ENCODE measurements around the gene PRKAG2. TPM values are rescaled to one million over a fixed set of nuclear protein-coding genes. Genes with fewer than 3 reads are reported as not detected.

The PRKAG2 gene
- total and polyA plus RNA-seq, 2 of the 8 experiments (the other 6 are each of a cell fraction or from before 2014, with no cell fraction given) = 7.5 to 18.1 TPM

DNA sequence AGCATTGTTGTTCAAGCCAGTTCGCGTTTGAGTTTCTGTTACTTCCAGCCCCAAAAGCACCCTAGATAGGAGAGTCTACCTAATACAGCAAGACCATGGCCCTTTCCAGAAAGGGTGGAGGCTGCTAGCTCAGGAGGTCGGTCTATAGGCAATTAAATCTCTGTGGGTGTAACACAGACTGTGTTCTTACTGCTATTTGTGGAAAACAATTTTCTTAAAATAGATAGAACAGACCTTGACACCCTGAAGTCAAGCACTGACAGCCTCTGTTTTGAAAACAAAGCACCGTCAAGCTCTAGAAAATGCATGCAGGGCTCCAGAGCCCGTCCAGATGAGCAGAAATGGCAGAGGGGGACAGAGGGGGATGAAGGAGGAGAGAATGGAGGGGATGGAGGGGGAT lies 156.6 kb downstream of the PRKAG2 start:
- no peak overlapping the region for H3K9ac ChIP-seq (replicated peaks in 1 of 4; ENCODE audit: extremely low read depth in 1 of 4, low read depth in 3 of 4, low read length in 3 of 4)
- no peak overlapping the region for H2AK5ac ChIP-seq (ENCODE audit: low read depth, low read length)
- no peak overlapping the region for H3K27ac ChIP-seq (ENCODE audit: low read depth, low read length)
- no peak overlapping the region for H3K18ac ChIP-seq (ENCODE audit: extremely low read depth, low read length)
- H3K79me2 ChIP-seq (ENCODE audit: control insufficient read depth in 1 of 2, insufficient read depth in 2 of 2, low read length in 2 of 2) = no peaks in the 10 kb centered on the region
- no peaks in the 10 kb centered on the region for H3K9me3 ChIP-seq (ENCODE audit: insufficient read depth in 2 of 2, low read depth in 1 of 2, low read length in 1 of 2)
- ChIA-PET POLR2A (ENCODE audit: partially characterized antibody) (interaction anchor here (1.3 kb wide), 1 partner anchor 34 kb away, joined by 3 read pairs; no protein-coding TSS in a partner anchor), CTCF (ENCODE audit: partially characterized antibody) (interaction anchor here (5.1 kb wide), 1 partner anchor 14 kb away, joined by 29 read pairs; no protein-coding TSS in a partner anchor)
- H4K5ac ChIP-seq (ENCODE audit: insufficient read length, low read depth, low read length) = no peak overlapping the region
- H4K8ac ChIP-seq (ENCODE audit: extremely low read depth, insufficient read depth, low read length) = no peak overlapping the region
- no peaks in the 10 kb centered on the region for H3K23me2 ChIP-seq (ENCODE audit: low read depth, low read length)
- H3K4me1 ChIP-seq (replicated peaks in 1 of 4; ENCODE audit: control insufficient read depth in 3 of 4, insufficient read depth in 4 of 4, low read length in 3 of 4) = no peaks in the 10 kb centered on the region; a peak in 1 of 7 replicates
- WGBS, 2 experiments (ENCODE audit: extremely low coverage in 1 of 2, insufficient coverage in 1 of 2, insufficient read length in 1 of 2, insufficient replicate concordance in 2 of 2, low coverage in 1 of 2, low lambda C conversion rate in 2 of 2, missing lambda C conversion rate in 1 of 2) = 88% methylated on average over 5 of the region's 5 CpGs; no CpG with 5 or more reads in 1 of the 2 experiments
- no peak overlapping the region for H2AFZ ChIP-seq (ENCODE audit: low read length)
- H3K4me3 ChIP-seq (ENCODE audit: extremely low read depth in 1 of 4, insufficient read depth in 2 of 4, low read depth in 3 of 4, low read length in 4 of 4) = no peak overlapping the region
- no peak overlapping the region for H3K4ac ChIP-seq (replicated peaks; ENCODE audit: insufficient read length, low read depth, low read length)
- no peak overlapping the region for H2BK12ac ChIP-seq (ENCODE audit: low read depth, low read length)
- H4K91ac ChIP-seq (replicated peaks; ENCODE audit: insufficient read length, low read length) = no peak overlapping the region
- no peaks in the 10 kb centered on the region for H3K36me3 ChIP-seq (ENCODE audit: control insufficient read depth in 2 of 4, insufficient read depth in 4 of 4, low read length in 3 of 4)
- no peak overlapping the region for H2BK5ac ChIP-seq (ENCODE audit: low read depth, low read length)
- no peak overlapping the region for H2BK15ac ChIP-seq (ENCODE audit: low read length)
- H3K56ac ChIP-seq (replicated peaks; ENCODE audit: insufficient read length, low read depth, low read length) = no peak overlapping the region
- FAIRE-seq = no peak
- no peak overlapping the region for H3K23ac ChIP-seq (ENCODE audit: insufficient read length)
- H4K20me1 ChIP-seq (replicated peaks in 1 of 2; ENCODE audit: control insufficient read depth in 1 of 2, insufficient read depth in 2 of 2, low read length in 2 of 2) = no peaks in the 10 kb centered on the region
- no peaks in the 10 kb centered on the region for H3K79me1 ChIP-seq (ENCODE audit: low read depth, low read length)
- H2BK120ac ChIP-seq (replicated peaks; ENCODE audit: low read depth, low read length) = no peak overlapping the region
- no peak for DNase-seq (ENCODE audit: low read depth in 1 of 2, low spot score in 2 of 2)
- H3K14ac ChIP-seq (ENCODE audit: insufficient read length) = no peak overlapping the region
- no peaks in the 10 kb centered on the region for H3K27me3 ChIP-seq (replicated peaks in 1 of 4; ENCODE audit: control insufficient read depth in 3 of 4, extremely low read depth in 1 of 4, insufficient read depth in 3 of 4, low read length in 3 of 4)
- H3K4me2 ChIP-seq (ENCODE audit: insufficient read depth in 1 of 2, low read depth in 2 of 2, low read length in 2 of 2) = no peak overlapping the region
- no peak overlapping the region for H2BK20ac ChIP-seq (ENCODE audit: low read length)
- TF ChIP-seq JUND (IDR thresholded peaks at IDR 0.05; ENCODE audit: low read length) (no peak), GABPA (IDR thresholded peaks at IDR 0.05; ENCODE audit: borderline replicate concordance, insufficient read depth, low read length) (no peak), ASH2L (IDR thresholded peaks at IDR 0.05; ENCODE audit: low read length) (no peak), SP2 (IDR thresholded peaks at IDR 0.05; ENCODE audit: low read length) (no peak), RXRA (IDR thresholded peaks at IDR 0.05; ENCODE audit: insufficient read depth, low read depth, low read length) (no peak), BCL11A (IDR thresholded peaks at IDR 0.05; ENCODE audit: low read depth in 2 of 2, low read length in 2 of 2) (no peak), POU5F1 (IDR thresholded peaks at IDR 0.05; ENCODE audit: low read depth, low read length) (no peak), SIX5 (IDR thresholded peaks at IDR 0.05; ENCODE audit: low read depth, low read length) (no peak), SRF (IDR thresholded peaks at IDR 0.05; ENCODE audit: low read depth, low read length) (no peak), CREB1 (IDR thresholded peaks at IDR 0.05) (no peak), PHF8 (conservative IDR thresholded peaks at IDR 0.05; ENCODE audit: low read depth, low read length) (no peak)
- TF ChIP-seq, protein P1, sequence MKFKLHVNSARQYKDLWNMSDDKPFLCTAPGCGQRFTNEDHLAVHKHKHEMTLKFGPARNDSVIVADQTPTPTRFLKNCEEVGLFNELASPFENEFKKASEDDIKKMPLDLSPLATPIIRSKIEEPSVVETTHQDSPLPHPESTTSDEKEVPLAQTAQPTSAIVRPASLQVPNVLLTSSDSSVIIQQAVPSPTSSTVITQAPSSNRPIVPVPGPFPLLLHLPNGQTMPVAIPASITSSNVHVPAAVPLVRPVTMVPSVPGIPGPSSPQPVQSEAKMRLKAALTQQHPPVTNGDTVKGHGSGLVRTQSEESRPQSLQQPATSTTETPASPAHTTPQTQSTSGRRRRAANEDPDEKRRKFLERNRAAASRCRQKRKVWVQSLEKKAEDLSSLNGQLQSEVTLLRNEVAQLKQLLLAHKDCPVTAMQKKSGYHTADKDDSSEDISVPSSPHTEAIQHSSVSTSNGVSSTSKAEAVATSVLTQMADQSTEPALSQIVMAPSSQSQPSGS (IDR thresholded peaks at IDR 0.05; ENCODE audit: low read length) = no peak
- TF ChIP-seq, protein P2, sequence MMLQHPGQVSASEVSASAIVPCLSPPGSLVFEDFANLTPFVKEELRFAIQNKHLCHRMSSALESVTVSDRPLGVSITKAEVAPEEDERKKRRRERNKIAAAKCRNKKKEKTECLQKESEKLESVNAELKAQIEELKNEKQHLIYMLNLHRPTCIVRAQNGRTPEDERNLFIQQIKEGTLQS (IDR thresholded peaks at IDR 0.05; ENCODE audit: insufficient read depth, low read depth, low read length) = no peak

Data from H1 (cell line).